Endometrium (tissue), 2 donors: Measurements from ENCODE around the gene NEDD4L.

Experiments
- FAIRE-seq: peaks from 2 replicates; lab custom pipeline; 2012; peaks lifted over from hg19 to GRCh38; lab: Jason Lieb, UNC
- donor health status: control.
- donor health status: control.

Gene NEDD4L

GRCh38 chr18:58401191-58401590 is 357.2 kb downstream of the NEDD4L start:
- no peak for FAIRE-seq

GRCh38 chr18:58402247-58402646 is 358.2 kb downstream of the NEDD4L start:
- no peak for FAIRE-seq

GRCh38 chr18:58402951-58403702 is 359.1 kb downstream of the NEDD4L start:
- no peak for FAIRE-seq

- FAIRE-seq = no peak
These were observed 359.9 kb downstream of the NEDD4L start for GRCh38 chr18:58403799-58404455.

- no peak for FAIRE-seq
These were observed 361.3 kb downstream of the NEDD4L start for GRCh38 chr18:58405107-58405898.

GRCh38 chr18:58407263-58407648 is 363.2 kb downstream of the NEDD4L start:
- no peak for FAIRE-seq

GRCh38 chr18:58407649-58408407 is 363.8 kb downstream of the NEDD4L start:
- no peak for FAIRE-seq

- FAIRE-seq = no peak
These were observed 364.6 kb downstream of the NEDD4L start for GRCh38 chr18:58408665-58409064.

- FAIRE-seq = no peak
These were observed 365.9 kb downstream of the NEDD4L start for GRCh38 chr18:58409802-58410445.

GRCh38 chr18:58411323-58411722 is 367.3 kb downstream of the NEDD4L start:
- no peak for FAIRE-seq

GRCh38 chr18:58412844-58413666 is 369.0 kb downstream of the NEDD4L start:
- FAIRE-seq = no peak

- no peak for FAIRE-seq
These were observed 369.9 kb downstream of the NEDD4L start for GRCh38 chr18:58413667-58414628.

GRCh38 chr18:58416014-58416703 is 372.1 kb downstream of the NEDD4L start:
- FAIRE-seq = no peak

GRCh38 chr18:58416704-58417683 is 373.0 kb downstream of the NEDD4L start:
- FAIRE-seq = peak; percentile 8

- no peak for FAIRE-seq
These were observed 373.7 kb downstream of the NEDD4L start for GRCh38 chr18:58417752-58418151.

GRCh38 chr18:58418361-58418760 is 374.3 kb downstream of the NEDD4L start:
- no peak for FAIRE-seq

- no peak for FAIRE-seq
These were observed 375.7 kb downstream of the NEDD4L start for GRCh38 chr18:58419587-58420199.
